NCI-H128 (cell line): ENCODE results near the gene SLC5A6.

ENCODE experiments used
- DNase-seq: peaks from one replicate; lab custom pipeline; 2025; ENCODE audit not compliant: unreplicated experiment; lab: John Stamatoyannopoulos, UW

SLC5A6 gene

GRCh38 chr2:27237341-27237945, 25.4 kb upstream of the SLC5A6 start:
- no peak for DNase-seq

DNA sequence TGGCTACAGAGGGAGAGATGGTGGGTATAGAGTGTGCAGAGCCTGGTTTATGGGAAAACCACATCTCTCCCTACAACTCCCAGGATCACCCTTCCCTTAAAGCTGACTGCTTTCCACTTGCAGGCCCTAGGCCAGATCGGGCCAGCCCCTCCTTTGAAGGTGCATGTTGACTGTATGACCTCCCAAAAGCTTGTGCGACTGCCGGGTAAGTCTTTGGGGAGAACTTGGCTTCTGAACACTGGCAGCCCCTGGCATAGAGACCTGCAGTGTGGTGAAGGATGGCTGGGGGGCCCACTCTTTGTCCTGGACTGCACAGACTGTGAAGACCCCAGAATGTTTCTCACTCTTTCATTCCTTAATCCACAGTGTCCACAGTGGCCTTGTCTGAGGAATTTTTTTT, 24.6 kb upstream of the SLC5A6 start:
- no peak for DNase-seq

GRCh38 chr2:27236136-27236535, 24.1 kb upstream of the SLC5A6 start:
- no peak for DNase-seq

- no peak for DNase-seq
Measured at GRCh38 chr2:27233341-27233740, 21.3 kb upstream of the SLC5A6 start.

DNA sequence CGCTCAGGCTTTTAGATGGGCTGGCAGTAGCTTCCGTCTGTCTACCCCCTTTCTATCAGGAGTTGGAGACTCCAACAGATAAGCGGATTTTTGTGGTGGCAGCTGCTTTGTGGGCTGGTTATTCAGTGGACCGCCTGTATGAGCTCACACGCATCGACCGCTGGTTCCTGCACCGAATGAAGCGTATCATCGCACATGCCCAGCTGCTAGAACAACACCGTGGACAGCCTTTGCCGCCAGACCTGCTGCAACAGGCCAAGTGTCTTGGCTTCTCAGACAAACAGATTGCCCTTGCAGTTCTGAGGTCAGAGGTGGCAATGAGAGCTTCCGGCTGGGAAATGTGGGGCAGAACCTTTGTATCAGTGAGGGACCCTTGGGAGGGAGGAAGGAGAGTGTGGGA, 19.9 kb upstream of the SLC5A6 start:
- DNase-seq: no peak

- no peak for DNase-seq
Measured at GRCh38 chr2:27227501-27227900, 15.4 kb upstream of the SLC5A6 start.

DNA sequence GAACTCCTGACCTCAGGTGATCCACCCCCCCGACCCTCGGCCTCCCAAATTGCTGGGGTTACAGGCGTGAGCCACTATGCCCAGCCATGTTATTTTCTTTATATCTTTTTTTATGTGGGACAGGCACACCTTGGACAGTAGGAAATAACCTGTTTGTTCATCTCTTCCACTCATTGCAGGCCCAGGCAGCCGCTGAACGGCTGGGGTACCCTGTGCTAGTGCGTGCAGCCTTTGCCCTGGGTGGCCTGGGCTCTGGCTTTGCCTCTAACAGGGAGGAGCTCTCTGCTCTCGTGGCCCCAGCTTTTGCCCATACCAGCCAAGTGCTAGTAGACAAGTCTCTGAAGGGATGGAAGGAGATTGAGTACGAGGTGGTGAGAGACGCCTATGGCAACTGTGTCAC, 13.5 kb upstream of the SLC5A6 start:
- DNase-seq: no peak

- DNase-seq: no peak
Measured at GRCh38 chr2:27223416-27223815, 11.3 kb upstream of the SLC5A6 start.

DNA sequence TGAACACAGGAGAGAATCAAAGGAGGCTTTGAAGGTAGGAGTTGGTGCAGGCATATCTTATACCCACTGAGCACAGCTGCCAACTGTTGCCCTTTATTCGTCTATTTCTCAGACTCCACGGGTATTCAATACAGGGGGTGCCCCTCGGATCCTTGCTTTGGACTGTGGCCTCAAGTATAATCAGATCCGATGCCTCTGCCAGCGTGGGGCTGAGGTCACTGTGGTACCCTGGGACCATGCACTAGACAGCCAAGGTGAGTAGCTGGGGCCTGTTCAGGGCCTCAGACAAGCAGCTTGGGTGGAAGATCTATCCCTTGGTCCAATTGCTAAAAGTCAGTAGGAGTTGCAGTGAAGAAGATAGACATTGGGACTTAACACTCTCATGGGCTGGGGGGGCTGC, 10.3 kb upstream of the SLC5A6 start:
- DNase-seq: no peak

DNA sequence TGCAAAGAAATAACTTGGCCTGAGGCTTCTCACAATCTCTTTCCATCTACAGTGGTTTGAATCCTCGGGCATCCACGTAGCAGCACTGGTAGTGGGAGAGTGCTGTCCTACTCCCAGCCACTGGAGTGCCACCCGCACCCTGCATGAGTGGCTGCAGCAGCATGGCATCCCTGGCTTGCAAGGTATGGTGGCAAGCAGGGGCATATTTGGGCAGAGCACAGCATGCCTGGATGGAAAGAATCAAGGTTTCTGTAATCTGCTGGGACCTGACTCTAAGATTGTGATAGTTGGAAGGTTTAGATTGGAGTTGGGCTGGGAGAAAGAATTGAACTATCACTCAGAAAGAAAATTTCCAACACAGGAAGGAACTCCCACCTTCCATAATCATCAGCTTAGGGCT, 9.1 kb upstream of the SLC5A6 start:
- no peak for DNase-seq

- DNase-seq: no peak
Measured at GRCh38 chr2:27220091-27220490, 8.0 kb upstream of the SLC5A6 start.

- DNase-seq: no peak
Measured at GRCh38 chr2:27219091-27219490, 7.0 kb upstream of the SLC5A6 start.

DNA sequence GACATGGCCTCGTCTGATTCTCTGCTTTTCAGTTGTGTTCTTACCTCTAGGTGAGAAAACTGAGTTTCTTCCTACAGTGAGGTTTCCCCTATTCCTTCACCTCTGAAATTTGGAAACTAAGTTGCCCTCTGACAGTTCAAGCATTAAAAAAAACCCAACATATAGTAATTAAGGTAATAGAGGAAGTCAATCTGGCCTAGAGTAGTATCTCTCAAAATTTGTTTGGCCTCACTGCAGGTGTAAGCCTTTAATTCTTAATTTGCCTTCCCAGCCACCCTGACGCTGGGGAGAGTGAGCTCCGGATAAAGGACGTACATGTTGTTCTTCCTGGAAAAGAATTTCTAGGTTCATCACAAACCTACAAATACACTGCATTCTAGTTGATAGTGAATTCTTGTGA, 6.5 kb upstream of the SLC5A6 start:
- DNase-seq: no peak

DNA sequence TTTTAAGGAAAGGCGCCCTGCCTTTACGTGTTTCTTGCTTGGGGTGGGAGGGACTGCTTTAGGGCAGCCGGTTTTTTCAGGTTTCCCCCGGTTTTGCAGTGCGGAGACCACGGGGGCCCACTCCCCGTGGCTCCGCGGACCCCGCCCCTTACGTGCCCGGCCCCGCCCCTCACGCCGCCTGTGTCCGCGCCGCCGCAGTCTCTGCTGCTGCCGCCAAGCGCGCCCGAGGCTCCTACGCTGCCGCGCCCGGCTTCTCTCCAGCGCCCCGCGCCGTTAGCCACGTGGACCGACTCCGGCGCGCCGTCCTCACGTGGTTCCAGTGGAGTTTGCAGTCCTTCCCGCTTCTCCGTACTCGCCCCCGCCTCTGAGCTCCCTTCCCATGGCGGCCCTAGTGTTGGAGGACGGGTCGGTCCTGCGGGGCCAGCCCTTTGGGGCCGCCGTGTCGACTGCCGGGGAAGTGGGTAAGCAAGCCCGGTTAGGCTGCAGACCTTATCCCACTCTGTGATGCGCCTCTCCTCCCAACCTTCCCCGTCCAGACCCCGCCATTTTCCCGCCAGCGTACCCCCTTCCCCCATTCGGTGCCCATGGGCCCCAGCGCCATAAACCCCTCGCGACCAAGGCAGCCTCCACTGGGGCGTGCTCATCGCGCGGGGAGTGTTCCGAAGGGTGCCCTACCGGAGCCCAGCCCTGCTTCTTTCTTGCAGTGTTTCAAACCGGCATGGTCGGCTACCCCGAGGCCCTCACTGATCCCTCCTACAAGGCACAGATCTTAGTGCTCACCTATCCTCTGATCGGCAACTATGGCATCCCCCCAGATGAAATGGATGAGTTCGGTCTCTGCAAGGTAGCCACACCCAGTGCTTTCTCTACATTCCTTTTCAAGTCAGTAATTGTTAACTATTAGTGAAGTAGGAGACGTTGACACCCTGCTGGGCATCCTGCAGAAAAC, 5.4 kb upstream of the SLC5A6 start, which contains the start of gene CAD:
Gene CAD, plus strand, starts transcription at position 197 of the 949 bp plus-strand sequence. Its CDS starts 183 bp downstream, at position 380.
- DNase-seq: peak; percentile 79

DNA sequence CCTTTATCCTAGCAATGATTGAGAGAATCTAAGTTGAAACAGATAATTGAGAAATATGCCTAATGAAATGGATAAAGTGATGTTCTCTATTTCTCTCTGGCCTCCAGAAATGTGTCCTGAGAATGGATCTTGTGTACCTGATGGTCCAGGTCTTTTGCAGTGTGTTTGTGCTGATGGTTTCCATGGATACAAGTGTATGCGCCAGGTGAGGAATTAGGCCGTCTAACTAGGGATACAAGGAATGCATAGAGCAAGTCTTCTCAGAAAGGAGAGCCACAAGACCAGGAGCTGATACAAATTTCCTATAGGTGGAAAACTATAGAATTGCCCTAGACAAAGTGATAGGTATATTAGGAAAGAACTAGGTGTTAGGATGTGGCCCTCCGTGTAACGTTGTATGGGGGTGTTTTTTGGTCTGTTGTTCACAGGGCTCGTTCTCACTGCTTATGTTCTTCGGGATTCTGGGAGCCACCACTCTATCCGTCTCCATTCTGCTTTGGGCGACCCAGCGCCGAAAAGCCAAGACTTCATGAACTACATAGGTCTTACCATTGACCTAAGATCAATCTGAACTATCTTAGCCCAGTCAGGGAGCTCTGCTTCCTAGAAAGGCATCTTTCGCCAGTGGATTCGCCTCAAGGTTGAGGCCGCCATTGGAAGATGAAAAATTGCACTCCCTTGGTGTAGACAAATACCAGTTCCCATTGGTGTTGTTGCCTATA, 4.5 kb upstream of the SLC5A6 start:
- DNase-seq: no peak

DNA sequence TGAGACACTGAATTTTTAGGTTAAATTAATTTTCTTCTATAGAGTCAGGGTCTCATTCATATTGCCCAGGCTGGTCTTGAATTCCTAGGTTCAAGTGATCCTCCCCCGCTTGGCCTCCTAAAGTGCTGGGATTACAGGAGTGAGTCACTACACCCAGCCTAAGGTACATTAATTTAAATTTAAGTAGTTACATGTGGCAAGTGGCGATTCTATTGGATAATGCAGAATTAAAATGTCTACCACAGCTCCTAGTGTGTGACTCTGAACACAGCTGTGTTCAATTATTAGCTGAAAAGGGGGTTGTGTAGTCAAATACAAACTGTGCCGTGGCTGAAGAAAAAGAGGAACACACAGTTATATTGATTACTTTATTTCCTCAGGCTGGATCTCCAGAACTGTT, 2.9 kb upstream of the SLC5A6 start:
- DNase-seq: no peak

DNA sequence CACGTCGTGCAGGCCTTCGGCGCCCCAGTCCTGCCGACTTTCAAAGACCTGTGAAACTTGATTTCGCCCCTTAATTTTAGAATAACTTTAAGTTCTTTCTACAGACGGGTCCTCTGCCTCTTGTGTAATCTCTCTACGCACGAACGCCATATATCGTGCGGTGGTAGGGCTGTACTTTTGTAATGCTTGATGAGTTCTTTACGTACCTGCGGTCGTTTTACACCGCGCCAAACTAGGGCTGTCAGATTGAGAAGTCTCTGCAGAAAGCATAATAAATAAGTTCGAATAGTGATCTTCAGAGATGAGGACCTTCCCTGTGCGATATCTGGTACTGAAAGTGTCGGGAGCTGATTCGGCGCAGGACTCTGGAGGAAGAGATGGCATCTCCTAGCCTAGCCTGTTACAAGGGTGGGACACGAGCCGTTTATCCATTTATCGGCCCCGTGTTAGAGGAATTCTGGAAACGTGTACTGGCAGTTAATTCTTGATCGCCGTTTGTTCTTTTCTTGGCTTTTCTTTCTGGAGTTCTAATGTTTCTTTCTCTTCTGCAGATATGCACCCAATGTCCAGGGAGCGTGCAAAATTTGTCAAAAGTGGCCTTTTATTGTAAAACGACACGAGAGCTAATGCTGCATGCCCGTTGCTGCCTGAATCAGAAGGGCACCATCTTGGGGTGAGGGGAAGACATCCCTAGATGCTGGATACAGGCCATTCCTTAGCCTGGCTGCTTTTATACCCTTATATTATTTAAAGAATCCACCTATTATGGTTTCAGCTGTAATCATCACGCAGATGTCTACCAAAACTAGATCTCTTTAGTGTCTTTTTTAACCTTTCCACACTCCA, 781 bp upstream of the SLC5A6 start:
- no peak for DNase-seq

DNA sequence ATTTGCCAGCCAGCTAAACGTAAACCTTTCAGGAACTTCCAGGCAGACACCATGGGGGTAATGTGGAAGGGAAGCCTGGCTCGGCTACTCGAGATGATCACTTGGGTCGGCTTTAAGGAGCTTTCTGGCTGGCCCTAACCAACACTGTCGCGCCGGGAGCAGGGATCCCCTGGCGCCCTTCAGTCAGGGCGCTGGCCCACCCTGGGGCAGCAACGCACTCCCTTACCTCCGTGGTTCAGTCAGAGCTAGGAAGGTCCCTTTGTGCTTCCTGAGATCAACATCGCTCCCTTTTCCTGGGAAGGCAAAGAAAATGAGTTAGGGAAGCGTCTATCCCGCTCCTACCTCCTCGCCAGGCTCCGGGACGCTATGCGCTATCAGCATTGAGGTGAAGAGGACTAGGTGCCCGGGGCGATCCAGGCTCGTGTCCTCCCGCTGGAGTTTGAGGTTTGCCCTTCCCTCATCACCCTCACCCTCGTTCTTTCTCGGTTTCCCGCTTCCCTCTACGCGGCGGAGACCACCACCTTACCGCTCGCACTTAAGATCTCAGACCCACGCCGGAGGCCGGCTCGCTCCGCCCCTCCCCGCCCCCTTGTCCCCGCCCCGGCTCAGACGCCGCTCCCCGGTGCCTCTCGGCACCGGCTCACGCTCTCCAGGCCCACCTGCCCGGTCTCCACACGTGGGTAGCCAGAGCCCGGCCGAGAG, 676 bp downstream of the SLC5A6 start:
- DNase-seq: no peak

GRCh38 chr2:27209621-27210401, 2.3 kb downstream of the SLC5A6 start:
- no peak for DNase-seq
